PC-9 (cell line): ENCODE data around the gene SLAMF8. TPM values are rescaled to one million over a fixed set of nuclear protein-coding genes. Genes with fewer than 3 reads are reported as not detected.

ENCODE experiments used
- BruUV-seq: library from RNA; stranded (reverse); fragments of 400-500 nt; replicated peaks from 2 replicates; lab custom pipeline; 2021; lab: Mats Ljungman, UMichigan
- CTCF ChIA-PET: fragments of 300-600 bp; sonication (Branson Sonifier 250); formaldehyde crosslinking; loops from one replicate; lab custom pipeline; 2022; ENCODE audit warnings: antibody characterized with exemption; lab: Charles Lee
- POLR2A ChIA-PET: fragments of 300-600 bp; sonication (Branson Sonifier 250); formaldehyde crosslinking; loops from one replicate; lab custom pipeline; 2022; ENCODE audit warnings: antibody characterized with exemption; ENCODE audit not compliant: unreplicated experiment; lab: Charles Lee
- DNase-seq, 2 experiments: peaks; one replicate each; pipeline versions ENCODE4 v3.0.0 to v3.0.0-alpha.2; 2015 to 2022; ENCODE audit warnings: mixed read lengths in 1 of 2
- H2AFZ ChIP-seq: fragments of 200-600 bp; sonication (generic); 2 replicates; pipeline ENCODE4 v1.8.1; 2017; ENCODE audit warnings: antibody characterized with exemption
- H3F3A ChIP-seq: fragments of 200-600 bp; sonication (generic); 2 replicates; pipeline ENCODE4 v1.8.1; 2017; ENCODE audit warnings: antibody characterized with exemption, mild to moderate bottlenecking, low read depth; ENCODE audit not compliant: insufficient read depth
- H3K27ac ChIP-seq: fragments of 200-600 bp; sonication (generic); 2 replicates; pipeline ENCODE4 v1.6.1; 2016; ENCODE audit warnings: mixed run types
- H3K27me3 ChIP-seq: fragments of 200-600 bp; sonication (generic); 2 replicates; pipeline ENCODE4 v1.6.1; 2016; ENCODE audit warnings: low read depth, mixed run types; ENCODE audit not compliant: insufficient read depth
- H3K36me3 ChIP-seq: fragments of 200-600 bp; sonication (generic); 2 replicates; pipeline ENCODE4 v1.6.1; 2016; ENCODE audit warnings: low read depth, mixed run types
- H3K4me1 ChIP-seq: fragments of 200-600 bp; sonication (generic); replicated peaks from 2 replicates; pipeline ENCODE4 v1.6.1; 2016; ENCODE audit warnings: mixed run types; ENCODE audit not compliant: insufficient read depth
- H3K4me2 ChIP-seq: fragments of 200-600 bp; sonication (generic); 2 replicates; pipeline ENCODE4 v1.6.1; 2017; ENCODE audit warnings: mixed run types
- H3K4me3 ChIP-seq: fragments of 200-600 bp; sonication (generic); 2 replicates; pipeline ENCODE4 v1.6.1; 2016; ENCODE audit warnings: mixed run types
- H3K79me2 ChIP-seq: fragments of 200-600 bp; sonication (generic); 2 replicates; pipeline ENCODE4 v1.6.1; 2017; ENCODE audit warnings: low read depth, mixed run types
- H3K9me2 ChIP-seq: fragments of 200-600 bp; sonication (generic); 2 replicates; pipeline ENCODE4 v1.8.1; 2017; ENCODE audit warnings: mild to moderate bottlenecking; ENCODE audit not compliant: insufficient read depth
- H3K9me3 ChIP-seq: fragments of 200-600 bp; sonication (generic); 2 replicates; pipeline ENCODE4 v1.8.1; 2016; ENCODE audit warnings: low read depth; ENCODE audit not compliant: insufficient read depth
- H4K20me1 ChIP-seq: fragments of 200-600 bp; sonication (generic); 2 replicates; pipeline ENCODE4 v1.8.1; 2017; ENCODE audit not compliant: insufficient read depth
- EZH2 ChIP-seq: fragments of 200-600 bp; sonication (generic); IDR thresholded peaks from 2 replicates; pipeline ENCODE4 v1.8.0; 2017; ENCODE audit warnings: antibody characterized with exemption, low read depth
- intact Hi-C: fragments of 100-400 bp; cut with micrococcal nuclease; formaldehyde crosslinking; loops from one replicate; pipeline ENCODE4 v1.10.0; 2022; ENCODE audit not compliant: unreplicated experiment
- total RNA-seq: library from RNA; stranded (reverse); gene quantifications from 2 replicates; pipeline ENCODE4 v1.2.3, GENCODE V29; 2021
- TF ChIP-seq, protein P1 (sequence below): fragments of 200-600 bp; sonication (generic); conservative IDR thresholded peaks from 2 replicates; pipeline ENCODE4 v1.6.1; 2017; ENCODE audit warnings: mixed run types, antibody characterized with exemption, mild to moderate bottlenecking, moderate library complexity

The SLAMF8 gene
- total RNA-seq, 1 experiment from 2014 or later, result not detected

DNA sequence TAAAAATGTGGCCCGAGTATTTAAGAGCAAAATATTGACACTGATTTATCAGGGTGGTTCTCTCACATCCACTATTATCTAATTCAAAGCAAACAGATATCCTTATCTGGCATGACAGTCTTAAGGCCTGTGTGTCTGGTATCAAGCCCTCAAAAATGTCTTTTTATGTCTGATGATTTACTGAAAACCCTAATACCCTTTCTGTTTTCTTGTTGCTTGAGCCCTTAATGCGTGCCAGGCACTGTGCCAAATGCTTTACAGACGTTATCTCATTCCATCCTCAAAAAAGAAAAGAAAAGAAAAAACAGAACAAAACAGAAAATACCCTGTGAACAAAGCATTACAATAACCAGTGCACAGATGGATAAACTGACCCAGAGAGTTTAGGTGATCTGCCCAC, 40.2 kb upstream of the SLAMF8 start:
- Histone ChIP-seq H3K4me1 (no peaks in the 10 kb centered on the region), H3K9me3 (no peaks in the 10 kb centered on the region), H3K27me3 (no peaks in the 10 kb centered on the region), H3K27ac (no peak overlapping the region), H3F3A (no peaks in the 10 kb centered on the region), H2AFZ (no peak overlapping the region), H3K9me2 (no peaks in the 10 kb centered on the region), H4K20me1 (no peaks in the 10 kb centered on the region), H3K79me2 (peaks cover 1% of the 10 kb centered on the region; the same call in 1 of the 2 replicates), H3K36me3 (no peaks in the 10 kb centered on the region), H3K4me3 (no peak overlapping the region), H3K4me2 (no peak overlapping the region)
- ChIA-PET POLR2A (no interaction called here), CTCF (no interaction called here)
- DNase-seq, result no peak
- intact Hi-C loops, result loop anchor here (10.0 kb wide), 2 partner anchors 572 to 652 kb away; no protein-coding TSS in a partner anchor
- BruUV-seq, result no TSS peak
- TF ChIP-seq, protein P1, sequence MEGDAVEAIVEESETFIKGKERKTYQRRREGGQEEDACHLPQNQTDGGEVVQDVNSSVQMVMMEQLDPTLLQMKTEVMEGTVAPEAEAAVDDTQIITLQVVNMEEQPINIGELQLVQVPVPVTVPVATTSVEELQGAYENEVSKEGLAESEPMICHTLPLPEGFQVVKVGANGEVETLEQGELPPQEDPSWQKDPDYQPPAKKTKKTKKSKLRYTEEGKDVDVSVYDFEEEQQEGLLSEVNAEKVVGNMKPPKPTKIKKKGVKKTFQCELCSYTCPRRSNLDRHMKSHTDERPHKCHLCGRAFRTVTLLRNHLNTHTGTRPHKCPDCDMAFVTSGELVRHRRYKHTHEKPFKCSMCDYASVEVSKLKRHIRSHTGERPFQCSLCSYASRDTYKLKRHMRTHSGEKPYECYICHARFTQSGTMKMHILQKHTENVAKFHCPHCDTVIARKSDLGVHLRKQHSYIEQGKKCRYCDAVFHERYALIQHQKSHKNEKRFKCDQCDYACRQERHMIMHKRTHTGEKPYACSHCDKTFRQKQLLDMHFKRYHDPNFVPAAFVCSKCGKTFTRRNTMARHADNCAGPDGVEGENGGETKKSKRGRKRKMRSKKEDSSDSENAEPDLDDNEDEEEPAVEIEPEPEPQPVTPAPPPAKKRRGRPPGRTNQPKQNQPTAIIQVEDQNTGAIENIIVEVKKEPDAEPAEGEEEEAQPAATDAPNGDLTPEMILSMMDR, result no peak
- TF ChIP-seq EZH2, result no peak

DNA sequence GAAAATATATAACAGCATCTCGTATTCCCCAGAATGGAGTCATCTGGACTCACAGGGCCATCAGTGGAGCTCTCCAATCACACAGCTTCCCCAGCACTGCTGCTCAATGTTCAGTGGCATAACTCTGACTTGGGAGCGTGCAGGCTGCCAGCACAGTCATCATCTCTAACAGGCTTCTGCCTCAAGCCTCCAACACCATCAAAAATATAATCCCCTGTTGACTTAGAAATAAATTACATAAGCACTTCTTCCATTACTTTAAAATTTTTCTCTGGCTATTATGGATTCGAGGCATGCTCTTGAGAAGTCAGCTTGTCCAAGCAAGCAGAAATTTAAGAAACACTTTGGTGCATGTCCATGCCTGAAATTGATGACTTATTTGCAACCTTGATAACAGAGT, 39.7 kb upstream of the SLAMF8 start:
- intact Hi-C loops, result loop anchor here (10.0 kb wide), 2 partner anchors 572 to 652 kb away; no protein-coding TSS in a partner anchor
- H3K27me3 ChIP-seq, result no peaks in the 10 kb centered on the region
- H3K27ac ChIP-seq, result no peak overlapping the region
- H2AFZ ChIP-seq, result no peak overlapping the region
- H3K4me3 ChIP-seq, result no peak overlapping the region
- no peaks in the 10 kb centered on the region for H3K79me2 ChIP-seq
- ChIA-PET CTCF (no interaction called here), POLR2A (no interaction called here)
- H3K4me1 ChIP-seq, result no peaks in the 10 kb centered on the region
- TF ChIP-seq, protein P1, result no peak
- TF ChIP-seq EZH2, result no peak
- no peak overlapping the region for H3K4me2 ChIP-seq
- no peaks in the 10 kb centered on the region for H3K9me2 ChIP-seq
- no peaks in the 10 kb centered on the region for H3K36me3 ChIP-seq
- H3F3A ChIP-seq, result no peaks in the 10 kb centered on the region
- no peaks in the 10 kb centered on the region for H3K9me3 ChIP-seq
- no peaks in the 10 kb centered on the region for H4K20me1 ChIP-seq
- no TSS peak for BruUV-seq
- DNase-seq, result no peak

DNA sequence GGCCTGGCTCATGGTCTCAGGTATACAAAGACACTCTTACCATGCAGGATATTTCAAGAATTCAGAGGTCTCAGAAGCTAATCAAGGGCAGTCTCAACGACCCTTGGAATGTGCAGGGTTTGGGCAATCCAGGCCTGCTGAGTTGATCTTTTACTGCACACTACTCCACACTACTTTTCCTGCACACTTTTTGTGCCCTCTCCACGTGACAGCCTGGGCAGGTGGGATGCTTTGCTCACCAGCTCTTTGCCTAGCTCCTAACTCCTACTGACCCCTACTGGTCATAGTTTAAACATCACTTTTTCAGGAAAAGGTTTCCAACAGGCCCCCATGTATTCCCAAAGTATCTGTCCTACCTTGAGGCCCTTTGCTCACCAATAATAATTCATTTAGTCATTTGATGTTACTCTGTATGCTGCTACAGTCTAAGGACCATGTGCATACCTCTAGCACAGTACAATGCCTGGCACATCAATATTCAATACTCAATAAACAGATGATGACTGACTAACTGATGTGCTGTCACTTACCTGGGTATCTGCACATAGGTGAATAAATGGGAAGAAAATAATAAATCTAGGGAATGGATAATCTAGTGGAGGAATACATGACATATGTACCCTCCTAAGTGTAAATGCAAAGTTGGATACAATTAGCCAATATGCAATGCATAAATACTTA, 36.3 kb upstream of the SLAMF8 start:
- no peak for TF ChIP-seq EZH2
- TF ChIP-seq, protein P1, result peak; percentile 61
- intact Hi-C loops, result loop anchor here (10.0 kb wide), 1 partner anchor 584 kb away; no protein-coding TSS in a partner anchor
- H3K27me3 ChIP-seq, result peaks cover 9% of the 10 kb centered on the region; the same call in 1 of the 2 replicates

More for the DNA sequence above, 36.3 kb upstream of the SLAMF8 start:
- no peak overlapping the region for H3K4me3 ChIP-seq
- no peaks in the 10 kb centered on the region for H3F3A ChIP-seq
- H3K4me2 ChIP-seq, result no peak overlapping the region
- no peak for DNase-seq
- BruUV-seq, result no TSS peak
- H3K4me1 ChIP-seq, result no peaks in the 10 kb centered on the region
- H3K36me3 ChIP-seq, result no peaks in the 10 kb centered on the region
- H4K20me1 ChIP-seq, result no peaks in the 10 kb centered on the region
- POLR2A ChIA-PET, result no interaction called here
- H3K9me3 ChIP-seq, result no peaks in the 10 kb centered on the region
- no peaks in the 10 kb centered on the region for H3K79me2 ChIP-seq
- H3K9me2 ChIP-seq, result no peaks in the 10 kb centered on the region
- no peak overlapping the region for H3K27ac ChIP-seq
- CTCF ChIA-PET, result interaction anchor here (1.0 kb wide), 1 partner anchor 101 kb away, joined by 6 read pairs; no protein-coding TSS in a partner anchor
- H2AFZ ChIP-seq, result no peak overlapping the region
